Measurements from ENCODE around the gene PRKCE. TPM values are rescaled to one million over a fixed set of nuclear protein-coding genes. Genes with fewer than 3 reads are reported as not detected.
A peak's percentile ranks its signal among the peaks of the same experiment; 100 is the strongest.
"Not testable (repeated sequence)": the region's sequence is repeated elsewhere in the genome, so short reads cannot be mapped to it uniquely, and the experiment has no call there.

PRKCE gene
- total RNA-seq, 2 experiments from 2014 or later = 15.4 to 16.2 TPM

DNA sequence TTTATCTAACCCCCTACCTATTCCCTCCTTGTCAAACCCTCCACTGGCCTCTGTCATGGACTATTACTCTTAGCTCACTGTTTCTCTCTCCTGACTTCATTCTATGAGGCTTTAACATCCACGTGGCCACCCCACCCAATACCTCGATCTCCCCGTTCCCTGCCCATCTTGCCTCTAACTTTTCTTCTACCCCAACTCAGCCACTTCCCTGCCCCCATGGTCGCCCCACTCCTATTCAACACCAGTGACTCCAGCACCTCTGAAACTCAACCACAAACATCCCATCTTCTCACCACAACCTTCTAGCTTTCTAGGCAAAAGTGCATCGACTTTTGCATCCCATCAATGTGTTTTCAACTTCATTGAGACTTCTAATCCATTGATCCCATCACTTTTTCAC is 551.5 kb downstream of the PRKCE start:
- Mint-ChIP-seq H3K9me3 (ENCODE audit: insufficient read depth) (peaks cover 13% of the 10 kb centered on the region), H3K27me3 (ENCODE audit: low read depth) (peaks cover 18% of the 10 kb centered on the region), H3K4me3 (no peak overlapping the region), H3K36me3 (ENCODE audit: low read depth) (peaks cover 15% of the 10 kb centered on the region), H3K4me1 (ENCODE audit: low read depth) (peaks cover 43% of the 10 kb centered on the region), H3K27ac (peak overlapping the region; percentile 7)
- ATAC-seq = peak; percentile 63
- ChIA-PET POLR2A (no interaction called here), CTCF (interaction anchor here (0.8 kb wide), 1 partner anchor 163 kb away, joined by 3 read pairs; no protein-coding TSS in a partner anchor)
- peak; percentile 56 for DNase-seq

DNA sequence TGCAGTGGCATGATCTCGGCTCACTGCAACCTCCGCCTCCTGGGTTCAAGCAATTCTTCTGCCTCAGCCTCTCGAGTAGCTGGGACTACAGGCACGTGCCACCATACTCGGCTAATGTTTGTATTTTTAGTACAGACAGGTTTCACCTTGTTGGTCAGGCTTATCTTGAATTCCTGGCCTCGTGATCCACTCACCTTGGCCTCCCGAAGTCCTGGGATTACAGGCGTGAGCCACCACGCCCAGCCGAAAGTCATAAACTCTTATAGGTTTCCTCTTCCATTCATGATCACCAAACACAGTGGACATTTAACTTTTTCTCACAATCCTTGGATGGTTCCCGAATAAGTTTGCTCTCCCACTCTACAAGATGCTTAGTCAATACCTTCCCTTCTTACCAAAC is 552.2 kb downstream of the PRKCE start:
- CTCF ChIA-PET = not testable (repeated sequence)

DNA sequence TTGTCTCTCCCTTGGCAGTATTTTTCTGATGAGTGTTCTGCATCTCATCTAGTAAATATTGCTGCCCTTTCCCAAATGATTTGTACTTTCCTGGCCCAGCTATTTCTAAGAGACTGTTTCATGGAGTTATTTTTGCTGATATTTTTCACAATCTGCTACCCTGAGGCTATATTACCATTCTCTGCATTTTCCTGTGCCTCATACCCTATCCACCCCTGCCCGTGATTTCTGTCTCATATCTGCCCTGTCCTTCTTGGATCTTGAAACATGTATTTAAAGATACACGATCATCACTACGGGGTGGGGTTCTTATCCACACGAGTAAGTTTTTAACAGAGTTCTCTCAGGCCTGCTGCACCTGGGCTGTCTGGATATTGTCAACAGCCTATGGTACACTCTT is 556.1 kb downstream of the PRKCE start:
- CTCF ChIA-PET = no interaction called here

More for the DNA sequence above, 552.2 kb downstream of the PRKCE start:
- POLR2A ChIA-PET, H3K27ac Mint-ChIP-seq, ATAC-seq, DNase-seq, H3K4me3 Mint-ChIP-seq: not testable (repeated sequence)
- Mint-ChIP-seq H3K4me1 (ENCODE audit: low read depth) (peaks cover 42% of the 10 kb centered on the region), H3K27me3 (ENCODE audit: low read depth) (peaks cover 22% of the 10 kb centered on the region), H3K36me3 (ENCODE audit: low read depth) (peaks cover 18% of the 10 kb centered on the region), H3K9me3 (ENCODE audit: insufficient read depth) (peaks cover 17% of the 10 kb centered on the region)

DNA sequence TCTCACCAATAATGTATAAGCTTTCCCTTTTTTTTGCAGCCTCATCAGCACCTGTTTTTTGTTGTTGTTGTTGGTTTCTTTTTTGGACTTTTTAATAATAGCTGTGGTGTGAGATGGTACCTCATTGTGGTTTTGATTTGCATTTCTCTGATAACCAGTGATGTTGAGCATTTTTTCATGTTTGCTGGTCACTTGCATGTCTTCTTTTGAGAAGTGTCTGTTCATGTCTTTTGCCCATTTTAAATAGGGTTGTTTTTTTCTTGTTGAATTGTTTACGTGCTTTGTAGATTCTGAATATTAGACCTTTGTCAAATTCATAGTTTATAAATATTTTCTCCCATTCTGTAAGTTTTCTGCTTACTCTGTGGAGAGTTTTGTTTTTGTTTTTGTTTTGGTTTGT is 557.3 kb downstream of the PRKCE start:
- H3K9me3 Mint-ChIP-seq (ENCODE audit: insufficient read depth) = peaks cover 23% of the 10 kb centered on the region
- peaks cover 13% of the 10 kb centered on the region for H3K36me3 Mint-ChIP-seq (ENCODE audit: low read depth)
- no peak for ATAC-seq
- H3K27me3 Mint-ChIP-seq (ENCODE audit: low read depth) = peaks cover 37% of the 10 kb centered on the region
- ChIA-PET CTCF (no interaction called here), POLR2A (no interaction called here)
- no peak overlapping the region for H3K4me3 Mint-ChIP-seq
- no peak overlapping the region for H3K27ac Mint-ChIP-seq
- DNase-seq = no peak
- peaks cover 4% of the 10 kb centered on the region for H3K4me1 Mint-ChIP-seq (ENCODE audit: low read depth)

More for the DNA sequence above, 556.1 kb downstream of the PRKCE start:
- DNase-seq (no peak), ATAC-seq (no peak)
- POLR2A ChIA-PET = no interaction called here
- H3K9me3 Mint-ChIP-seq (ENCODE audit: insufficient read depth) = peaks cover 21% of the 10 kb centered on the region
- no peak overlapping the region for H3K4me3 Mint-ChIP-seq
- peaks cover 13% of the 10 kb centered on the region for H3K36me3 Mint-ChIP-seq (ENCODE audit: low read depth)
- H3K27ac Mint-ChIP-seq = no peak overlapping the region
- H3K4me1 Mint-ChIP-seq (ENCODE audit: low read depth) = peaks cover 14% of the 10 kb centered on the region
- H3K27me3 Mint-ChIP-seq (ENCODE audit: low read depth) = peaks cover 35% of the 10 kb centered on the region

DNA sequence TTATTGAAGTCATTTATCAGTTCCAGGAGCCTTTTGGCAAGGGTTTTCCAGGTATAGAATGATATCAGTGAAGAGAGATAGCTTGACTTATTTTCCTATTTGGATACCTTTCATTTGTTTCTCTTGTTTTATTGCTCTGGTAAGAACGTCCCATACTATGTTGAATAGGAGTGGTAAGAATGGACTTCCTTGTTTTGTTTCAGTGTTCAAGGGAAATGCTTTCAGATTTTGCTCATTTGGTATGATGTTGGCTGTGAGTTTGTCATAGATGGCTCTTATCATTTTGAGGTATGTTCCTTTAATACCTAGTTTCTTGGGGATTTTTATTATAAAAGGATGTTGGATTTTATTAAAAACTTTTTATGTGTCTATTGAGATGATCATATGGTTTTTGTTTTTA is 558.6 kb downstream of the PRKCE start:
- H3K27me3 Mint-ChIP-seq (ENCODE audit: low read depth) = peaks cover 45% of the 10 kb centered on the region
- H3K27ac Mint-ChIP-seq = no peak overlapping the region
- peaks cover 26% of the 10 kb centered on the region for H3K9me3 Mint-ChIP-seq (ENCODE audit: insufficient read depth)
- peaks cover 8% of the 10 kb centered on the region for H3K36me3 Mint-ChIP-seq (ENCODE audit: low read depth)
- DNase-seq = no peak
- ChIA-PET CTCF (no interaction called here), POLR2A (no interaction called here)
- ATAC-seq = no peak
- H3K4me3 Mint-ChIP-seq = no peak overlapping the region
- H3K4me1 Mint-ChIP-seq (ENCODE audit: low read depth) = no peaks in the 10 kb centered on the region

DNA sequence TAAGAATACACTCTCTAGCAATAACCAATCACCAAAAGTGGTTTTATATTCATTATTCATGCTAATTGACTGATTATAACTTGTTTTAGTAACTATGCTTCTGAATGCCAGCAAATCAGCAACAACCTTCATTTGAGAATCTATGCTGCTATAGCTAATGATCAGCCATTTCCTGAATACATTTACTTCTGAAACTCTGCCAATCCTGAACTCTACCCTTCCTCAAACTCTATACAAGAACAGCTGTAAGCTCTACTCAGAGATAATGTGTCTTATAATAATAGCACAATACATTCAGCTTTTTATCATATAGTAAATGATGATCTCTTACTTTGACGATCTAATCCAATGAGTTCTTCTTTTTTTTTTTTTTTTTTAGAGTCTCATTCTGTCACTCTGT is 560.0 kb downstream of the PRKCE start:
- Mint-ChIP-seq H3K27me3 (ENCODE audit: low read depth) (peaks cover 48% of the 10 kb centered on the region), H3K36me3 (ENCODE audit: low read depth) (peaks cover 13% of the 10 kb centered on the region), H3K4me1 (ENCODE audit: low read depth) (no peaks in the 10 kb centered on the region), H3K4me3 (no peak overlapping the region), H3K9me3 (ENCODE audit: insufficient read depth) (peaks cover 26% of the 10 kb centered on the region), H3K27ac (no peak overlapping the region)
- DNase-seq = no peak
- ATAC-seq = no peak
- ChIA-PET POLR2A (no interaction called here), CTCF (no interaction called here)

DNA sequence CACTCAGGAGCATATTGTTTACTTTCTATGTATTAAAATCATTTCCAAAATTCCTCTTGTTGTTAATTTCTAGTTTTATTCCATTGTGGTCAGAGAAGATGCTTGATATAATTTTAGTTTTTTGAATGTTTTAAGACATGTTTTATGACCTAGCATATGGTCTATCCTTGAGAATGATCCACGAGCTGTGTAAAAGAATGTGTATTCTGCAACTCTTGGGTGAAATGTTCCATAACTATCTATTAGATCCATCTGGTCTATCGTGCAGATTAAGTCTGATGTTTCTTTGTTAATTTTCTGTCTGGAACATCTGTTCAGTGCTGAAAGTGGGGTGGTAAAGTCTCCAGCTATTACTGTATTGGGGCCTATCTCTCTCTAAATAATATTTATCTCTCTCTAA is 562.4 kb downstream of the PRKCE start:
- no peak overlapping the region for H3K4me3 Mint-ChIP-seq
- ChIA-PET POLR2A (no interaction called here), CTCF (no interaction called here)
- DNase-seq (no peak), ATAC-seq (no peak)
- no peak overlapping the region for H3K27ac Mint-ChIP-seq
- H3K36me3 Mint-ChIP-seq (ENCODE audit: low read depth) = peaks cover 13% of the 10 kb centered on the region
- peaks cover 36% of the 10 kb centered on the region for H3K27me3 Mint-ChIP-seq (ENCODE audit: low read depth)
- H3K9me3 Mint-ChIP-seq (ENCODE audit: insufficient read depth) = peaks cover 30% of the 10 kb centered on the region
- H3K4me1 Mint-ChIP-seq (ENCODE audit: low read depth) = peaks cover 1% of the 10 kb centered on the region

DNA sequence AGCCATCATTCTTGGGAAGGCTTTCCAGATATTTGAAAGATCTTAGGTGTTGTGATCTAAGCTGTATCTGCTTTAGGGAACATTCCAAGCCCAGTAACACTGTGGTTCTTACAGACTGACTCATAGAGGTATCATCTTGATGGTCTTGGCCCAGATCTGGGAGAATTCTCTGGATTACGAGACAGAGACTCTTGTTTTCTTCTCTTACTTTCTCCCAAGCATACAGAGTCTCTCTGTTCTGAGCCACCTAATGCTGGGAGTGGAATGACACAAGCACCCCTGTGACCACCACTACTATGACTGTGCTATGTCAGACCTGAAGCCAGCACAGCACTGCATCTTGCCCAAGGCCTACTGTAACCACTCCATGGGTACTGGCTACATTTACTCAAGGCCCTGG is 564.7 kb downstream of the PRKCE start:
- ChIA-PET CTCF (no interaction called here), POLR2A (no interaction called here)
- Mint-ChIP-seq H3K4me1 (ENCODE audit: low read depth) (peaks cover 9% of the 10 kb centered on the region), H3K36me3 (ENCODE audit: low read depth) (peaks cover 24% of the 10 kb centered on the region), H3K4me3 (no peak overlapping the region), H3K27ac (no peak overlapping the region), H3K9me3 (ENCODE audit: insufficient read depth) (peaks cover 18% of the 10 kb centered on the region), H3K27me3 (ENCODE audit: low read depth) (peaks cover 41% of the 10 kb centered on the region)
- ATAC-seq = no peak
- DNase-seq = no peak

DNA sequence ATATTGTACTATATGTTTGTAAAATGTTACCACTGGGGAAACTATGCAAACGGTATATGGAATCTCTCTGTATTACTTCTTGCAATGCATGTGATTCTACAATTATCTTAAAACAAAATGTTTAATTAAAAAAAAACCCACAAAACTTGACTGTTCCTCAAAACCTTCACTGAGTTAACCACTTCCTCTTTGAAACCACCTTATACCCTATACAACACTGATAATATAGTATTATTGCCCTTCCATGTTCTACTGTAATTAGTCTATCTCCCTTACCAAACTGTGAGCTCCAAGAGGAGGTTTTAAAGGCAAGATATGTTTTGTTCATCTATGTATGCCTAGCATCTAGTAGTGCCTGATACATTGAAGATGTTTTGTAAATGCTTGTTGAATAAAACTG is 572.0 kb downstream of the PRKCE start:
- H3K27me3 Mint-ChIP-seq (ENCODE audit: low read depth) = peaks cover 57% of the 10 kb centered on the region
- DNase-seq; CTCF ChIA-PET; H3K9me3 Mint-ChIP-seq (ENCODE audit: insufficient read depth); POLR2A ChIA-PET; H3K27ac Mint-ChIP-seq; H3K4me3 Mint-ChIP-seq: not testable (repeated sequence)
- H3K4me1 Mint-ChIP-seq (ENCODE audit: low read depth) = peaks cover 35% of the 10 kb centered on the region
- peak; percentile 49 for ATAC-seq
- peaks cover 24% of the 10 kb centered on the region for H3K36me3 Mint-ChIP-seq (ENCODE audit: low read depth)

DNA sequence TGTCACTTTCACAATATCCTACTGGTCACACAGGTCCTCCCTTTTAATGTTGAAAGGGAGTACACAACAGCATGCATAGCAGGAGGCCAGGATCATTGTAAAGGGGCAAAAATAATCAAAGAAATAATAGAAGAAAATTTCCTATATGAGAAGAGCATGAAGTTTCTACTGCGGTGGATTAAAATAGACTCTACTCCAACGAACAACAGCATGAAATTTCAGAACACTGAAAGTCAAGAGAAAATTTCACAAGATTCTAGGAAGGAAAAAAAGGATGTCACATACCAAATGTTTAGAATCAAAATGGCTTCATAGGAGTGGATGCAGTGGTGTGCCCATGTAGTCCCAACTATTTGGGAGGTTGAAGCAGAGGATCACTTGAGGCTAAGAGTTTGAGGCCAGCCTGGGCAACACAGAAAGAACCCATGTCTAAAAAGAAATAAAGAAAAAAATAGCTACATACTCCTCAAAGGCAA is 573.7 kb downstream of the PRKCE start:
- H3K36me3 Mint-ChIP-seq (ENCODE audit: low read depth) = peaks cover 13% of the 10 kb centered on the region
- ChIA-PET POLR2A (no interaction called here), CTCF (no interaction called here)
- H3K4me1 Mint-ChIP-seq (ENCODE audit: low read depth) = peaks cover 39% of the 10 kb centered on the region
- H3K27ac Mint-ChIP-seq = no peak overlapping the region
- no peak overlapping the region for H3K4me3 Mint-ChIP-seq
- no peak for ATAC-seq
- peaks cover 48% of the 10 kb centered on the region for H3K27me3 Mint-ChIP-seq (ENCODE audit: low read depth)
- H3K9me3 Mint-ChIP-seq (ENCODE audit: insufficient read depth) = no peaks in the 10 kb centered on the region
- no peak for DNase-seq

DNA sequence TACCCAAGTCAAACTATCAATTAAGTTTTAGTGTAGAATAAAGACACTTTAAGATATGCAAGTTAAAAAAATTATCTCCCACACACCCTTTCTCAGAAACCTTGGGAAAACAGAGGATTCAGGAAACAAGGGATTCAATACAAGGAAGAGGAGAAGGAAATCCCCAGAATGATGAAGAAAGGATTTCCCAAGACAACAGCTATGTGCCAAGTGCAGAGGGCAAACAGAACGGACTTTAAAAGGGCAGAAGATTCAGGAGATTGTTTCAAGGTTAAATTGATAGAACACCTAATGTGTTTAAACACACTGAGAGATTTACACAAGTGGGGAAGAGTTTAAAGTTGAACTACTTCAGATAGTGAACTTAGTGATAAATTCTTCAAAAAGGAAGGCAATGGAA is 574.3 kb downstream of the PRKCE start:
- Mint-ChIP-seq H3K4me3 (no peak overlapping the region), H3K9me3 (ENCODE audit: insufficient read depth) (no peaks in the 10 kb centered on the region), H3K36me3 (ENCODE audit: low read depth) (peaks cover 12% of the 10 kb centered on the region), H3K27me3 (ENCODE audit: low read depth) (peaks cover 46% of the 10 kb centered on the region), H3K27ac (no peak overlapping the region), H3K4me1 (ENCODE audit: low read depth) (peaks cover 44% of the 10 kb centered on the region)
- ChIA-PET POLR2A (no interaction called here), CTCF (no interaction called here)
- no peak for DNase-seq
- ATAC-seq = no peak

DNA sequence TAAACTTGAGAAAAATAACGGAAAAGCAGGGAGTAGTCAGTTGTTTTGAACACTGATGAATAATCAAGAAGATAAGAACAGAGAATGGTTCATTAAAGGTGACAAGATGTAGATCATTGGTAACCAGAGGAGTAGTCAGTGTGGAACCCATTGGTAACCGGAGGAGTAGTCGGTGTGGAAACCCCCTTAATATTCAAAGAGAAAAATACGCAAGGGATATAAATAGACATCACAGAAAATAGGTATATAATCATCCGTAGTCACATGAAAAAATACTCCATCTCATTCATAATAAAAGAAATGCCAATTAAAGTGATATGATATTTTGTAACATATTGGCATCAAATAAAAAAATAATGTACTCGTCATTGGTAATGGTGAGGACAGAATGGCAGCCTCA is 575.1 kb downstream of the PRKCE start:
- ATAC-seq (no peak), DNase-seq (no peak)
- ChIA-PET POLR2A (no interaction called here), CTCF (no interaction called here)
- peaks cover 52% of the 10 kb centered on the region for H3K4me1 Mint-ChIP-seq (ENCODE audit: low read depth)
- H3K27ac Mint-ChIP-seq = no peak overlapping the region
- H3K27me3 Mint-ChIP-seq (ENCODE audit: low read depth) = peaks cover 41% of the 10 kb centered on the region
- no peaks in the 10 kb centered on the region for H3K9me3 Mint-ChIP-seq (ENCODE audit: insufficient read depth)
- no peak overlapping the region for H3K4me3 Mint-ChIP-seq
- H3K36me3 Mint-ChIP-seq (ENCODE audit: low read depth) = peaks cover 10% of the 10 kb centered on the region

DNA sequence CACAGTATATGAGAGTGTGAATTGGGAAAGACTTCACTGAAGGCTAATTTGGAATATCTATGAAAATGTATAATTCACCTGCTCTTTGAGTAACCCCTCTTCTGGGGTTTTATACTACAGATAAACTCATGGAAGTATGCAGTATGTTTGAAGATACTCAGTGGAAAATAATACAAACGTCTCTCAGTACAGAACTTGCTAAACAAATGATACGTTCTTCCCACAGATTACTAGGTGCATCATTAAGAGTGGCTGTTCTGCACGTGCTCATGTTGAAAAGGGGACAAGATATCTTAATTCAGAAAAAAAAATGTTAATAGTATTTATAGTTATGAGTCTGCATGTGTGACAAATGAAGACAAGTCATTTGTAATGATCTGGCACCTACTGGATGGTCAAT is 575.5 kb downstream of the PRKCE start:
- ATAC-seq (no peak), DNase-seq (no peak)
- H3K4me3 Mint-ChIP-seq = no peak overlapping the region
- H3K27me3 Mint-ChIP-seq (ENCODE audit: low read depth) = peaks cover 37% of the 10 kb centered on the region
- H3K27ac Mint-ChIP-seq = no peak overlapping the region
- H3K4me1 Mint-ChIP-seq (ENCODE audit: low read depth) = peaks cover 53% of the 10 kb centered on the region
- POLR2A ChIA-PET = no interaction called here
- CTCF ChIA-PET = no interaction called here
- peaks cover 10% of the 10 kb centered on the region for H3K36me3 Mint-ChIP-seq (ENCODE audit: low read depth)
- H3K9me3 Mint-ChIP-seq (ENCODE audit: insufficient read depth) = no peaks in the 10 kb centered on the region

Data from activated CD8-positive, alpha-beta T cell treated with anti-CD3 and anti-CD28 coated beads, Interleukin-2, amount 10 ng/mL, durations not matched to agents 7 days and 5 days (primary cell).